Subcutaneous abdominal adipose tissue (tissue), 5 donors: Measurements from ENCODE around the gene MTCH2.

Experiments used
- H3K27ac ChIP-seq: one replicate; pipeline ENCODE4 v1.7.0; 2013; ENCODE audit warnings: low read depth, mild to moderate bottlenecking, inconsistent platforms, low read length, moderate library complexity
- H3K27me3 ChIP-seq, 5 donors: one replicate each; pipeline ENCODE4 v1.7.0; 2013; ENCODE audit warnings: low read length in 5 of 5, inconsistent platforms in 1 of 5; ENCODE audit not compliant: control insufficient read depth in 5 of 5, insufficient read depth in 4 of 5
- H3K36me3 ChIP-seq, 5 donors: one replicate each; pipeline ENCODE4 v1.7.0; 2013; ENCODE audit warnings: low read length in 5 of 5; ENCODE audit not compliant: control insufficient read depth in 5 of 5, insufficient read depth in 5 of 5
- H3K4me1 ChIP-seq, 5 donors: one replicate each; pipeline ENCODE4 v1.7.0; 2013; ENCODE audit warnings: low read length in 5 of 5, mild to moderate bottlenecking in 3 of 5, moderate library complexity in 1 of 5; ENCODE audit not compliant: control insufficient read depth in 5 of 5, insufficient read depth in 5 of 5
- H3K4me3 ChIP-seq, 5 donors: one replicate each; pipeline ENCODE4 v1.7.0; 2013; ENCODE audit warnings: low read length in 5 of 5, low read depth in 1 of 5
- H3K9ac ChIP-seq, 5 donors: one replicate each; pipeline ENCODE4 v1.7.0; 2013; ENCODE audit warnings: low read length in 5 of 5, mild to moderate bottlenecking in 4 of 5, moderate library complexity in 3 of 5
- H3K9me3 ChIP-seq, 5 donors: one replicate each; pipeline ENCODE4 v1.7.0; 2013; ENCODE audit warnings: low read length in 5 of 5; ENCODE audit not compliant: control insufficient read depth in 5 of 5
- donor health status: healthy.
- donor health status: healthy.
- donor health status: healthy.
- donor health status: healthy.
- donor health status: healthy.

Gene MTCH2

GRCh38 chr11:47571357-47571729 lies 71.0 kb downstream of the MTCH2 start:
- Histone ChIP-seq H3K36me3 (peaks cover 6 to 53% (median 36%) of the 10 kb centered on the region in 5 donors), H3K27ac (peak overlapping the region; percentile 52)

GRCh38 chr11:47570651-47571356 lies 71.6 kb downstream of the MTCH2 start:
- Histone ChIP-seq H3K4me1 (peaks cover 5 to 47% (median 38%) of the 10 kb centered on the region in 5 donors), H3K9ac (peak overlapping the region in 1 of 5 donors; percentile 40), H3K36me3 (peaks cover 6 to 51% (median 35%) of the 10 kb centered on the region in 5 donors), H3K27ac (peak overlapping the region; percentile 52), H3K4me3 (no peak overlapping the region), H3K27me3 (no peaks in the 10 kb centered on the region), H3K9me3 (no peaks in the 10 kb centered on the region)

More at GRCh38 chr11:47571357-47571729, 71.0 kb downstream of the MTCH2 start:
- Histone ChIP-seq H3K9ac (no peak overlapping the region), H3K27me3 (no peaks in the 10 kb centered on the region), H3K9me3 (no peaks in the 10 kb centered on the region), H3K4me3 (no peak overlapping the region), H3K4me1 (peaks cover 4 to 42% (median 32%) of the 10 kb centered on the region in 5 donors)

- Histone ChIP-seq H3K36me3 (peaks cover 4 to 45% (median 27%) of the 10 kb centered on the region in 5 donors), H3K27me3 (no peaks in the 10 kb centered on the region), H3K9me3 (no peaks in the 10 kb centered on the region), H3K27ac (peak overlapping the region; percentile 11), H3K4me3 (no peak overlapping the region), H3K4me1 (peaks cover 9 to 55% (median 47%) of the 10 kb centered on the region in 5 donors), H3K9ac (no peak overlapping the region)
Measured at GRCh38 chr11:47569646-47570045, 72.7 kb downstream of the MTCH2 start.
